Measurements from ENCODE around the gene IGF1R.

GRCh38 chr15:99006904-99007495, 358.7 kb downstream of the IGF1R start:
- TF ChIP-seq POLR2A (IDR thresholded peaks at IDR 0.05; ENCODE audit: low read length) (no peak), GATA1 (IDR thresholded peaks at IDR 0.05; ENCODE audit: low read depth, low read length) (no peak)
